KMS-11 (cell line): ENCODE data around the gene UBTF.

Source experiments
- H2AFZ ChIP-seq: fragments of 200-600 bp; sonication (generic); 2 replicates; pipeline ENCODE4 v1.6.1; 2016; ENCODE audit warnings: antibody characterized with exemption, mixed run types, low read depth
- H3K27ac ChIP-seq: fragments of 200-600 bp; sonication (generic); 2 replicates; pipeline ENCODE4 v1.6.1; 2016; ENCODE audit warnings: mild to moderate bottlenecking, mixed run types
- H3K27me3 ChIP-seq: fragments of 200-600 bp; sonication (generic); 2 replicates; pipeline ENCODE4 v1.6.1; 2017; ENCODE audit warnings: mild to moderate bottlenecking, low read depth, mixed run types, moderate library complexity; ENCODE audit not compliant: insufficient read depth
- H3K36me3 ChIP-seq: fragments of 200-600 bp; sonication (generic); 2 replicates; pipeline ENCODE4 v1.6.1; 2017; ENCODE audit warnings: mild to moderate bottlenecking, mixed run types; ENCODE audit not compliant: insufficient read depth
- H3K4me1 ChIP-seq: fragments of 200-600 bp; sonication (generic); 2 replicates; pipeline ENCODE4 v1.6.1; 2016; ENCODE audit warnings: mild to moderate bottlenecking, low read depth, mixed run types; ENCODE audit not compliant: poor library complexity, severe bottlenecking
- H3K4me2 ChIP-seq: fragments of 200-600 bp; sonication (generic); 2 replicates; pipeline ENCODE4 v1.7.0; 2016; ENCODE audit warnings: mild to moderate bottlenecking, mixed run types
- H3K4me3 ChIP-seq: fragments of 200-600 bp; sonication (generic); IDR thresholded peaks from 2 replicates; pipeline ENCODE4 v1.6.1; 2017; ENCODE audit warnings: low read depth, low read length, mixed read lengths; ENCODE audit not compliant: insufficient read depth
- H3K79me2 ChIP-seq: fragments of 200-600 bp; sonication (generic); 2 replicates; pipeline ENCODE4 v1.6.1; 2016; ENCODE audit warnings: low read depth, mixed run types; ENCODE audit not compliant: insufficient read depth
- H3K9ac ChIP-seq: fragments of 200-600 bp; sonication (generic); 2 replicates; pipeline ENCODE4 v1.6.1; 2016; ENCODE audit warnings: mild to moderate bottlenecking, mixed run types
- H4K20me1 ChIP-seq: fragments of 200-600 bp; sonication (generic); 2 replicates; pipeline ENCODE4 v1.6.1; 2016; ENCODE audit warnings: mild to moderate bottlenecking, mixed run types; ENCODE audit not compliant: insufficient read depth
- CTCF ChIP-seq: fragments of 200-600 bp; sonication (generic); conservative IDR thresholded peaks from 2 replicates; pipeline ENCODE4 v1.6.1; 2017; ENCODE audit warnings: low read depth, mild to moderate bottlenecking, antibody characterized with exemption, low read length, moderate library complexity, mixed read lengths

UBTF gene

DNA sequence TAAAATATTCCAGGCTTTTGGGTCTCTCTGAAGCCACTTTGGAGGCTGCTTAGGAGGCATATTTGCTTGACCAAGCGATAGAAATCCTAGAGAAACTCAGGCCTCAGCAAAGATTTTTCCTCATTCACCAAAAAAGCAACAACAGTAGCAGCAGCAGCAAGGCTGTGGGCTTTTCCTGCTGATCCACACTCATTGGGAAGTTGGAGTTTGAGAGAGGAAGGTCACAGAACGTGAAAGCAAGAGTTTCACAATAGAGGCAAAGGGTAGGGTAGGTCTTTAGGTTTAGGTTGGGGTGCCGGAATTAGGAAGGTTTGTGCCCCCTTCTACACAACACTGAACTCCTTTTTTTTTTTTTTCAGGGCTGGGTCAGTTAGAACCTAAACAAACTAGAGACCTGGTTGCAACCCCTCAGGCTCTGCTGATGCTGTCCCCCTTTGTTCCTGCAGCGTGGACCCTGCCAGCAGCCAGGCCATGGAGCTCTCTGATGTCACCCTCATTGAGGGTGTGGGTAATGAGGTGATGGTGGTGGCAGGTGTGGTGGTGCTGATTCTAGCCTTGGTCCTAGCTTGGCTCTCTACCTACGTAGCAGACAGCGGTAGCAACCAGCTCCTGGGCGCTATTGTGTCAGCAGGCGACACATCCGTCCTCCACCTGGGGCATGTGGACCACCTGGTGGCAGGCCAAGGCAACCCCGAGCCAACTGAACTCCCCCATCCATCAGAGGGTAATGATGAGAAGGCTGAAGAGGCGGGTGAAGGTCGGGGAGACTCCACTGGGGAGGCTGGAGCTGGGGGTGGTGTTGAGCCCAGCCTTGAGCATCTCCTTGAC, 30.7 kb downstream of the UBTF start:
- Histone ChIP-seq H3K79me2 (peaks cover 33% of the 10 kb centered on the region), H3K4me2 (no peak overlapping the region; the same call in 1 of the 2 replicates), H3K4me3 (no peak overlapping the region), H3K27me3 (no peaks in the 10 kb centered on the region), H4K20me1 (no peaks in the 10 kb centered on the region), H3K4me1 (peaks cover 29% of the 10 kb centered on the region), H3K27ac (no peak overlapping the region), H3K36me3 (no peaks in the 10 kb centered on the region; the same call in 1 of the 2 replicates), H2AFZ (no peak overlapping the region), H3K9ac (no peak overlapping the region)
- no peak for TF ChIP-seq CTCF

- no peaks in the 10 kb centered on the region for H4K20me1 ChIP-seq
- H3K4me1 ChIP-seq = peaks cover 43% of the 10 kb centered on the region
- H3K4me3 ChIP-seq = no peak overlapping the region
- peak overlapping the region; percentile 35 for H3K27ac ChIP-seq
- peak overlapping the region; percentile 49 for H2AFZ ChIP-seq
- H3K27me3 ChIP-seq = no peaks in the 10 kb centered on the region
- no peak for TF ChIP-seq CTCF
- H3K36me3 ChIP-seq = peaks cover under 1% of the 10 kb centered on the region; the same call in 1 of the 2 replicates
- peaks cover 48% of the 10 kb centered on the region for H3K79me2 ChIP-seq
- peak overlapping the region; percentile 33; the same call in 1 of the 2 replicates for H3K9ac ChIP-seq
- peak overlapping the region; percentile 91 for H3K4me2 ChIP-seq
Measured at GRCh38 chr17:44187131-44187899, 32.2 kb downstream of the UBTF start.

- no peak for TF ChIP-seq CTCF
- Histone ChIP-seq H3K79me2 (peaks cover 54% of the 10 kb centered on the region), H3K27ac (peak within 1 kb of the TSS; percentile 67), H3K4me1 (peaks cover 50% of the 10 kb centered on the region), H4K20me1 (no peaks in the 10 kb centered on the region), H2AFZ (peak within 1 kb of the TSS; percentile 49), H3K9ac (peak within 1 kb of the TSS; percentile 72), H3K4me3 (no peak within 1 kb of the TSS), H3K36me3 (peaks cover 9% of the 10 kb centered on the region; the same call in 1 of the 2 replicates), H3K4me2 (peak within 1 kb of the TSS; percentile 91), H3K27me3 (no peaks in the 10 kb centered on the region)
Measured at GRCh38 chr17:44186307-44187130, 33.0 kb downstream of the UBTF start, which contains the start of gene TMUB2. TSS of gene TMUB2 (plus strand) at chr17:44186972. CDS start at chr17:44187709, 737 bp downstream.

DNA sequence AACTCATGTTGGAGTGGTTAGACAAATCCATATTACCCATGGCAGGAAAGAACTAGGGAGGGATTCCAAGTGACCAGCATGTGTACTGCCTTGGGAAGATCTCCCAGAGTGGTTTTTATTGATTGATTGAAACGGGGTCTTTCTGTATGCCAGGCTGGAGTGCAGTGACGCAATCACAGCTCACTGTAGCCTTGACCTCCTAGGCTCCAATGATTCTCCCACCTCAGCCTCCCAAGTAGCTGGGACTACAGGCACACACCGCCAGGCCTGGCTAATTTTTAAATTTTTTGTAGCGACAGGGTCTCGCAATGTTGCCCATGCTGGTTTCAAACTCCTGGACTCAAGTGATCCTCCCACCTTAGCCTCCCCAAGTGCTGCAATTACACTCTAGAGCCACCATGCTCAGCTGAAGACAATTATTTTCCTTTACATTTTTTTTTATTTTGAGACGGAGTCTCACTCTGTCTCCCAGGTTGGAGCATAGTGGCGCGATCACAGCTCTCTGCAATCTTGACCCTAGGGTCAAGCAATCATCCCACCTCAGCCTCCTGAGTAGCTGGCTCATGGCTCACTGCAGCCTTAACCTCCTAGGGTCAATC, 35.2 kb downstream of the UBTF start:
- Histone ChIP-seq H3K4me3 (no peak overlapping the region), H3K27ac (peak overlapping the region; percentile 67; the same call in 1 of the 2 replicates), H4K20me1 (no peaks in the 10 kb centered on the region), H3K27me3 (no peaks in the 10 kb centered on the region), H3K4me1 (peaks cover 50% of the 10 kb centered on the region), H3K36me3 (peaks cover 10% of the 10 kb centered on the region; the same call in 1 of the 2 replicates), H2AFZ (no peak overlapping the region), H3K79me2 (peaks cover 55% of the 10 kb centered on the region), H3K4me2 (peak overlapping the region; percentile 47), H3K9ac (no peak overlapping the region)
- TF ChIP-seq CTCF = no peak
